H1 (cell line): ENCODE data around the gene CEP89. TPM values are rescaled to one million over a fixed set of nuclear protein-coding genes. Genes with fewer than 3 reads are reported as not detected.

ENCODE experiments used
- CTCF ChIA-PET: fragments of 300-600 bp; sonication (Branson Sonifier 250); formaldehyde crosslinking; loops from one replicate; lab custom pipeline; 2021; ENCODE audit not compliant: partially characterized antibody; lab: Charles Lee
- POLR2A ChIA-PET: fragments of 300-600 bp; sonication (Branson Sonifier 250); formaldehyde crosslinking; loops from one replicate; lab custom pipeline; 2021; ENCODE audit warnings: inconsistent platforms; ENCODE audit not compliant: partially characterized antibody; lab: Charles Lee
- DNase-seq, 2 experiments: peaks; one replicate each; pipeline versions ENCODE4 v3.0.0 to v3.0.0-alpha.2; 2010 to 2022; ENCODE audit warnings: low spot score in 2 of 2, low read depth in 1 of 2, mixed read lengths in 1 of 2
- FAIRE-seq: peaks from 2 replicates; lab custom pipeline; 2011; peaks lifted over from hg19 to GRCh38; lab: Jason Lieb, UNC
- H2AFZ ChIP-seq: 2 replicates; pipeline ENCODE4 v1.8.1; 2012; ENCODE audit warnings: low read length, inconsistent platforms
- H2AK5ac ChIP-seq: 2 replicates; pipeline ENCODE4 v1.6.1; 2013; ENCODE audit warnings: low read depth, low read length
- H2BK120ac ChIP-seq: replicated peaks from 2 replicates; pipeline ENCODE3; 2013; ENCODE audit warnings: low read depth, low read length, inconsistent platforms
- H2BK12ac ChIP-seq: 2 replicates; pipeline ENCODE4 v1.6.1; 2013; ENCODE audit warnings: low read depth, low read length
- H2BK15ac ChIP-seq: 2 replicates; pipeline ENCODE4 v1.6.1; 2013; ENCODE audit warnings: low read length
- H2BK20ac ChIP-seq: 2 replicates; pipeline ENCODE4 v1.6.1; 2013; ENCODE audit warnings: low read length
- H2BK5ac ChIP-seq: 2 replicates; pipeline ENCODE4 v1.6.1; 2013; ENCODE audit warnings: low read depth, low read length
- H3K14ac ChIP-seq: 2 replicates; pipeline ENCODE4 v1.6.1; 2013; ENCODE audit warnings: inconsistent platforms; ENCODE audit not compliant: insufficient read length
- H3K18ac ChIP-seq: 2 replicates; pipeline ENCODE4 v1.6.1; 2013; ENCODE audit warnings: low read length; ENCODE audit errors: extremely low read depth
- H3K23ac ChIP-seq: 2 replicates; pipeline ENCODE4 v1.6.1; 2013; ENCODE audit warnings: inconsistent platforms; ENCODE audit not compliant: insufficient read length
- H3K23me2 ChIP-seq: 2 replicates; pipeline ENCODE4 v1.6.1; 2013; ENCODE audit warnings: low read depth, low read length
- H3K27ac ChIP-seq: 2 replicates; pipeline ENCODE4 v1.6.1; 2011; ENCODE audit warnings: low read depth, low read length, inconsistent platforms
- H3K27me3 ChIP-seq, 4 experiments: replicated peaks in 1 of 4; 1 replicate in 1 of 4; 2 replicates in 3 of 4; pipeline versions ENCODE4 v1.6.1 to v1.8.1; 2011 to 2013; ENCODE audit warnings: low read length in 3 of 4, mild to moderate bottlenecking in 3 of 4, inconsistent platforms in 2 of 4, mixed read lengths in 2 of 4, moderate library complexity in 1 of 4; ENCODE audit not compliant: control insufficient read depth in 3 of 4, insufficient read depth in 3 of 4; ENCODE audit errors: extremely low read depth in 1 of 4
- H3K36me3 ChIP-seq, 4 experiments: 2 replicates each; pipeline versions ENCODE4 v1.6.1 to v1.8.1; 2011 to 2013; ENCODE audit warnings: mild to moderate bottlenecking in 4 of 4, low read length in 3 of 4, moderate library complexity in 2 of 4, control low read depth in 1 of 4, inconsistent platforms in 1 of 4; ENCODE audit not compliant: insufficient read depth in 4 of 4, control insufficient read depth in 2 of 4
- H3K4ac ChIP-seq: replicated peaks from 2 replicates; pipeline ENCODE3; 2013; ENCODE audit warnings: low read length, low read depth, mixed read lengths, inconsistent platforms; ENCODE audit not compliant: insufficient read length
- H3K4me1 ChIP-seq, 4 experiments: replicated peaks in 1 of 4; 1 replicate in 1 of 4; 2 replicates in 3 of 4; pipeline versions ENCODE4 v1.6.1 to v1.8.1; 2011 to 2013; ENCODE audit warnings: low read length in 3 of 4, inconsistent platforms in 2 of 4, mixed read lengths in 1 of 4; ENCODE audit not compliant: insufficient read depth in 4 of 4, control insufficient read depth in 3 of 4
- H3K4me2 ChIP-seq, 2 experiments: 2 replicates each; pipeline versions ENCODE4 v1.6.1 to v1.8.1; 2011 to 2013; ENCODE audit warnings: low read depth in 2 of 2, low read length in 2 of 2, control low read depth in 1 of 2, inconsistent platforms in 1 of 2, mild to moderate bottlenecking in 1 of 2; ENCODE audit not compliant: insufficient read depth in 1 of 2
- H3K4me3 ChIP-seq, 4 experiments: fragments of 200-600, 300-600 bp in 1 of 4; sonication (generic), shearing (Covaris generic), sonication (Bioruptor Twin) in 1 of 4; 2 replicates each; pipeline versions ENCODE4 v1.5.1 to v1.8.1; 2011 to 2016; ENCODE audit warnings: low read length in 4 of 4, low read depth in 3 of 4, control low read depth in 2 of 4, inconsistent platforms in 2 of 4, mild to moderate bottlenecking in 2 of 4, mixed read lengths in 1 of 4, moderate library complexity in 1 of 4; ENCODE audit not compliant: insufficient read depth in 2 of 4; ENCODE audit errors: extremely low read depth in 1 of 4
- H3K56ac ChIP-seq: replicated peaks from 2 replicates; pipeline ENCODE3; 2013; ENCODE audit warnings: low read depth, mild to moderate bottlenecking, mixed read lengths, low read length, inconsistent platforms; ENCODE audit not compliant: insufficient read length
- H3K79me1 ChIP-seq: 2 replicates; pipeline ENCODE4 v1.6.1; 2013; ENCODE audit warnings: low read depth, low read length, control low read depth
- H3K79me2 ChIP-seq, 2 experiments: 2 replicates each; pipeline versions ENCODE4 v1.6.1 to v1.8.1; 2012 to 2013; ENCODE audit warnings: low read length in 2 of 2, mild to moderate bottlenecking in 2 of 2, inconsistent platforms in 1 of 2; ENCODE audit not compliant: insufficient read depth in 2 of 2, control insufficient read depth in 1 of 2
- H3K9ac ChIP-seq, 4 experiments: replicated peaks in 1 of 4; 1 replicate in 1 of 4; 2 replicates in 3 of 4; pipeline versions ENCODE4 v1.6.1 to v1.8.1; 2011 to 2013; ENCODE audit warnings: low read depth in 3 of 4, low read length in 3 of 4, control low read depth in 2 of 4, mild to moderate bottlenecking in 2 of 4, moderate library complexity in 2 of 4, inconsistent platforms in 1 of 4; ENCODE audit errors: extremely low read depth in 1 of 4
- H3K9me3 ChIP-seq, 2 experiments: 2 replicates each; pipeline versions ENCODE4 v1.6.1 to v1.8.1; 2012 to 2013; ENCODE audit warnings: mild to moderate bottlenecking in 2 of 2, moderate library complexity in 2 of 2, control low read depth in 1 of 2, inconsistent platforms in 1 of 2, low read depth in 1 of 2, low read length in 1 of 2, mixed read lengths in 1 of 2; ENCODE audit not compliant: insufficient read depth in 2 of 2
- H4K20me1 ChIP-seq, 2 experiments: replicated peaks in 1 of 2; 2 replicates each; pipeline versions ENCODE3 to v1.8.1; 2011 to 2013; ENCODE audit warnings: inconsistent platforms in 2 of 2, low read length in 2 of 2, mild to moderate bottlenecking in 1 of 2; ENCODE audit not compliant: insufficient read depth in 2 of 2, control insufficient read depth in 1 of 2
- H4K5ac ChIP-seq: 2 replicates; pipeline ENCODE4 v1.6.1; 2013; ENCODE audit warnings: low read length, low read depth, mixed read lengths, inconsistent platforms; ENCODE audit not compliant: insufficient read length
- H4K8ac ChIP-seq: 2 replicates; pipeline ENCODE4 v1.8.0; 2013; ENCODE audit warnings: mild to moderate bottlenecking, moderate library complexity, low read length, inconsistent platforms; ENCODE audit not compliant: insufficient read depth; ENCODE audit errors: extremely low read depth
- H4K91ac ChIP-seq: replicated peaks from 2 replicates; pipeline ENCODE3; 2013; ENCODE audit warnings: low read length, mixed read lengths, inconsistent platforms; ENCODE audit not compliant: insufficient read length
- CTBP2 ChIP-seq: IDR thresholded peaks from 2 replicates; pipeline ENCODE4 v1.7.0; 2011; ENCODE audit warnings: borderline replicate concordance, mild to moderate bottlenecking, moderate library complexity, mixed read lengths, low read length; ENCODE audit not compliant: insufficient read depth, insufficient read length
- JUN ChIP-seq: IDR thresholded peaks from 2 replicates; pipeline ENCODE4 v1.6.1; 2011; ENCODE audit warnings: low read depth, mild to moderate bottlenecking, improper control_type of control experiment, low read length
- WGBS, 2 experiments: shearing (Covaris generic) in 1 of 2; methylation state at CpG; one replicate each; pipeline versions ENCODE4 v1.1.6 to v1.1.7; 2013 to 2015; ENCODE audit warnings: low lambda C conversion rate in 2 of 2, mixed read lengths in 2 of 2, inconsistent platforms in 1 of 2, low coverage in 1 of 2, missing lambda C conversion rate in 1 of 2; ENCODE audit not compliant: insufficient replicate concordance in 2 of 2, insufficient coverage in 1 of 2, insufficient read length in 1 of 2; ENCODE audit errors: extremely low coverage in 1 of 2, missing lambda C conversion rate in 1 of 2; 5-methylcytosine and 5-hydroxymethylcytosine counted together
- polyA plus RNA-seq, 7 experiments: library from polyadenylated mRNA; depleted of rRNA in 3 of 7; stranded (reverse) in 5 of 7; unstranded in 2 of 7; fragments of >200 nt in 5 of 7; fragments of 200-250 nt in 2 of 7; gene quantifications; 1 replicate in 5 of 7; 2 replicates in 1 of 7; 4 replicates in 1 of 7; pipeline versions ENCODE4 v1.2.1 to v1.2.3, GENCODE V29; 2011 to 2013; ENCODE audit warnings: missing spikeins in 2 of 7, mixed read lengths in 2 of 7
- total RNA-seq: library from RNA; stranded (reverse); fragmentation: NEBNext Ultra II Directional; extraction: Animal tissue kit (Norgen Biotek cat#: 25700); gene quantifications from 2 replicates; pipeline ENCODE4 v1.2.1, GENCODE V29; 2021

The CEP89 gene
- total and polyA plus RNA-seq, 2 of the 8 experiments (the other 6 are each of a cell fraction or from before 2014, with no cell fraction given), result 23.0 to 23.6 TPM

GRCh38 chr19:32930567-32930966 lies 41.2 kb downstream of the CEP89 start:
- H4K91ac ChIP-seq, result no peak overlapping the region
- no peaks in the 10 kb centered on the region for H3K79me1 ChIP-seq
- ChIA-PET CTCF (interaction anchor here (0.6 kb wide), 1 partner anchor 197 kb away, joined by 3 read pairs; no protein-coding TSS in a partner anchor), POLR2A (no interaction called here)
- no peaks in the 10 kb centered on the region for H3K4me1 ChIP-seq
- no peak overlapping the region for H3K14ac ChIP-seq
- H4K8ac ChIP-seq, result no peak overlapping the region
- H3K23me2 ChIP-seq, result peaks cover 1% of the 10 kb centered on the region; the same call in 1 of the 2 replicates
- DNase-seq (no peak), FAIRE-seq (no peak)
- H3K23ac ChIP-seq, result no peak overlapping the region
- H3K27ac ChIP-seq, result no peak overlapping the region
- no peak overlapping the region for H2BK20ac ChIP-seq
- no peak overlapping the region for H3K18ac ChIP-seq
- H2BK15ac ChIP-seq, result no peak overlapping the region
- no peak overlapping the region for H2BK5ac ChIP-seq
- no peak overlapping the region for H2AK5ac ChIP-seq
- peaks cover 0 to 4% (median 0%) of the 10 kb centered on the region in 4 experiments; a peak in 2 of 8 replicates for H3K36me3 ChIP-seq
- WGBS, 2 experiments, result 93% methylated on average over 8 of the region's 8 CpGs; no CpG with 5 or more reads in 1 of the 2 experiments
- no peaks in the 10 kb centered on the region for H3K79me2 ChIP-seq
- no peak overlapping the region for H3K56ac ChIP-seq
- no peak overlapping the region for H3K4me3 ChIP-seq
- H2BK120ac ChIP-seq, result no peak overlapping the region
- H3K9ac ChIP-seq, result no peak overlapping the region
- H4K5ac ChIP-seq, result no peak overlapping the region
- H3K4me2 ChIP-seq, result no peak overlapping the region
- H3K27me3 ChIP-seq, result no peaks in the 10 kb centered on the region
- H2BK12ac ChIP-seq, result no peak overlapping the region
- H3K9me3 ChIP-seq, result no peaks in the 10 kb centered on the region
- H3K4ac ChIP-seq, result no peak overlapping the region
- H2AFZ ChIP-seq, result no peak overlapping the region
- no peaks in the 10 kb centered on the region for H4K20me1 ChIP-seq
- TF ChIP-seq CTBP2, result no peak
- no peak for TF ChIP-seq JUN
